OCI-LY1 (cell line): ENCODE results near the gene FHL2.
"Not testable (repeated sequence)": the region's sequence is repeated elsewhere in the genome, so short reads cannot be mapped to it uniquely, and the experiment has no call there.

Experiments
- H2AFZ ChIP-seq: fragments of 200-600 bp; sonication (generic), shearing (Covaris generic); 2 replicates; pipeline ENCODE4 v1.6.0; 2014; ENCODE audit warnings: antibody characterized with exemption, mild to moderate bottlenecking, low read length
- H3F3A ChIP-seq: fragments of 200-600 bp; sonication (generic), shearing (Covaris generic); 2 replicates; pipeline ENCODE4 v1.6.0; 2014; ENCODE audit warnings: mild to moderate bottlenecking, antibody characterized with exemption, low read length, moderate library complexity; ENCODE audit not compliant: insufficient read depth
- H3K27ac ChIP-seq: fragments of 200-600 bp; sonication (generic); 2 replicates; pipeline ENCODE4 v1.5.1; 2014; ENCODE audit warnings: low read length, mixed run types, mild to moderate bottlenecking, low read depth; ENCODE audit not compliant: poor library complexity, severe bottlenecking
- H3K27me3 ChIP-seq: fragments of 200-600 bp; sonication (generic); 2 replicates; pipeline ENCODE4 v1.6.0; 2014; ENCODE audit warnings: antibody characterized with exemption, mild to moderate bottlenecking, low read length, moderate library complexity; ENCODE audit not compliant: insufficient read depth
- H3K36me3 ChIP-seq: fragments of 200-600 bp; sonication (generic); 2 replicates; pipeline ENCODE4 v1.6.1; 2014; ENCODE audit warnings: mild to moderate bottlenecking, antibody characterized with exemption, low read length, moderate library complexity, mixed read lengths; ENCODE audit not compliant: insufficient read depth
- H3K4me1 ChIP-seq: fragments of 200-600 bp; sonication (generic); 2 replicates; pipeline ENCODE4 v1.5.1; 2014; ENCODE audit warnings: mild to moderate bottlenecking, low read length, moderate library complexity; ENCODE audit not compliant: insufficient read depth, severe bottlenecking
- H3K4me2 ChIP-seq: fragments of 200-600 bp; sonication (generic), shearing (Covaris generic); 2 replicates; pipeline ENCODE4 v1.6.1; 2014; ENCODE audit warnings: low read length
- H3K4me3 ChIP-seq: fragments of 200-600 bp; sonication (generic); 2 replicates; pipeline ENCODE4 v1.5.1; 2014; ENCODE audit warnings: low read length, low read depth, mild to moderate bottlenecking, mixed read lengths; ENCODE audit not compliant: poor library complexity, severe bottlenecking
- H3K79me2 ChIP-seq: fragments of 200-600 bp; shearing (Covaris generic); 2 replicates; pipeline ENCODE4 v1.6.1; 2016; ENCODE audit warnings: mixed run types, low read length, mixed read lengths; ENCODE audit not compliant: insufficient read depth
- H3K9ac ChIP-seq: fragments of 200-600 bp; sonication (generic), shearing (Covaris generic); 2 replicates; pipeline ENCODE4 v1.6.1; 2014; ENCODE audit warnings: mild to moderate bottlenecking, low read length, mixed read lengths
- H3K9me2 ChIP-seq: fragments of 200-600 bp; sonication (generic), shearing (Covaris generic); 2 replicates; pipeline ENCODE4 v1.6.1; 2014; ENCODE audit warnings: low read depth, mild to moderate bottlenecking, low read length, mixed read lengths
- H3K9me3 ChIP-seq: fragments of 200-600 bp; shearing (Covaris generic); 2 replicates; pipeline ENCODE4 v1.6.1; 2014; ENCODE audit warnings: low read length, mixed read lengths
- H4K20me1 ChIP-seq: fragments of 200-600 bp; sonication (generic), shearing (Covaris generic); 2 replicates; pipeline ENCODE4 v1.6.0; 2016; ENCODE audit warnings: mild to moderate bottlenecking, low read length; ENCODE audit not compliant: insufficient read depth
- EZH2 ChIP-seq: fragments of 200-600 bp; sonication (generic), shearing (Covaris generic); IDR thresholded peaks from 2 replicates; pipeline ENCODE4 v1.8.0; 2017; ENCODE audit warnings: borderline replicate concordance, mixed run types, mild to moderate bottlenecking, antibody characterized with exemption, low read length, moderate library complexity, mixed read lengths
- TF ChIP-seq, protein P1 (sequence below): fragments of 200-600 bp; sonication (generic), shearing (Covaris generic); IDR thresholded peaks from 2 replicates; pipeline ENCODE4 v1.5.1; 2017; ENCODE audit warnings: mild to moderate bottlenecking, antibody characterized with exemption, low read length, moderate library complexity, mixed read lengths

The FHL2 gene

DNA sequence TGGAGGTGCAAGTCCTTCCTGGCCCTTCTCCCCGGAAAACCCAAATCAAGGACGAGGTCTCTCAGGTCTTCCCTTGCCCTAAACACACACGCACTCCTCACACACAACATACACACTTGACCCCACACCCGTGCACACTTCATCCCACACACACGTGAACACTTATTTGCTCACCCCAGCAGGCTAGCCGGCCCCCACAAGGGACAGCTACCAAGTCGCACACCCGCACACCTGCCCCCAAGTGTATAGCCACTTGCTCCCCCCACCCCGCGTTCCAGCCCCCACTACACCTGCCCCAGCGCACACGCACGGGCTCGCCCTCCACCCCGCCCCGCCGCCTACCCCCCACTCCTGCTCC is 69.7 kb downstream of the FHL2 start:
- Histone ChIP-seq H3K4me1 (peaks cover 34% of the 10 kb centered on the region), H3K9me2 (no peaks in the 10 kb centered on the region), H3K9ac (peak overlapping the region; percentile 96), H3K27me3 (no peaks in the 10 kb centered on the region), H3F3A (0 out of 2 replicates have a peak, but pooled peaks cover 4% of the 10 kb centered on the region), H3K4me3 (peak overlapping the region; percentile 99), H3K79me2 (peaks cover 49% of the 10 kb centered on the region), H2AFZ (no peak overlapping the region), H3K4me2 (peak overlapping the region; percentile 82), H3K36me3 (peaks cover 19% of the 10 kb centered on the region), H3K27ac (peak overlapping the region; percentile 70), H4K20me1 (no peaks in the 10 kb centered on the region), H3K9me3 (no peaks in the 10 kb centered on the region)
- TF ChIP-seq, protein P1, sequence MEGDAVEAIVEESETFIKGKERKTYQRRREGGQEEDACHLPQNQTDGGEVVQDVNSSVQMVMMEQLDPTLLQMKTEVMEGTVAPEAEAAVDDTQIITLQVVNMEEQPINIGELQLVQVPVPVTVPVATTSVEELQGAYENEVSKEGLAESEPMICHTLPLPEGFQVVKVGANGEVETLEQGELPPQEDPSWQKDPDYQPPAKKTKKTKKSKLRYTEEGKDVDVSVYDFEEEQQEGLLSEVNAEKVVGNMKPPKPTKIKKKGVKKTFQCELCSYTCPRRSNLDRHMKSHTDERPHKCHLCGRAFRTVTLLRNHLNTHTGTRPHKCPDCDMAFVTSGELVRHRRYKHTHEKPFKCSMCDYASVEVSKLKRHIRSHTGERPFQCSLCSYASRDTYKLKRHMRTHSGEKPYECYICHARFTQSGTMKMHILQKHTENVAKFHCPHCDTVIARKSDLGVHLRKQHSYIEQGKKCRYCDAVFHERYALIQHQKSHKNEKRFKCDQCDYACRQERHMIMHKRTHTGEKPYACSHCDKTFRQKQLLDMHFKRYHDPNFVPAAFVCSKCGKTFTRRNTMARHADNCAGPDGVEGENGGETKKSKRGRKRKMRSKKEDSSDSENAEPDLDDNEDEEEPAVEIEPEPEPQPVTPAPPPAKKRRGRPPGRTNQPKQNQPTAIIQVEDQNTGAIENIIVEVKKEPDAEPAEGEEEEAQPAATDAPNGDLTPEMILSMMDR = no peak
- no peak for TF ChIP-seq EZH2

DNA sequence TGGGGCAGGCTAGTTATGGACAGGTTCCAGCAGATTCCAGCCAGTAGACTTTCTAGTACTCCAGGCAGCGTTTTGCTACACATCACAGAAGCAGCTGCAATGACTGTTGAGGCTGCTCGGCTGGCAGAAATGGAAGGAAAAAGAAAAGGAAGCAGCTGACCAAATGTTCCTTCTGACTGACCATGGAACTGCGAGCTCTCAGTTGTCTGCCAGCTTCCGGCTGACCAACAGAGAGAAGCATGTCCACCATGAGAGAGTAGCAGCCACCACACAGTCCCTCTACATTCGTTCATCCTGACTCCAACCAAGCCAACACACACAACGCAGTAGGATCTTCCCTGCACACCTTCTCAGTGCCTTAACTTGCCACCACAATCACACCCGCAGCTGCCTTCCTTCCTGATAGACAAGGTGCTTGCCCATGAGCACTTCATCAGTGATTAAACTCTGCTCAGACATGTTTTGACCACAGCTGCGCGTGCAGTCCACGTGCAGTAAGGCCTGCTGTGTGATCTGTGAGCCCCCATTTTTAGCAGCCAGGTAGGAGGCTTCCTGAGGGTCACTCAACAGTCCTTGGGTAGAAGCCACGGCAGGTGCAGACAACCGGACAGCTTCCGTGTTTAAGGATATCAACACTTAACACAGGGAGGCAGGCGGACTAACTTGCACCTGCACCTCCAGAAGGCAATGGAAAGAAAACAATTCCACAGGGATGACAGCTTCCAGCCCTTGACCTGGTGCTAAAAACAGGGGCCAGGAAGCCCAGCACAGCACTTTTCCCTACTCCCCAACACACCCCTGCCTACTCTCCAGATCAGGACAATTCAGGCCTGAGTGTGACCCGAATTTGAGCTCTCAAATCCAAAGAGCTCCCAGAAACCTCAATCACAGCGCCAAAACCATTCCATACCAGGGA is 70.3 kb downstream of the FHL2 start:
- TF ChIP-seq, protein P1 = no peak
- TF ChIP-seq EZH2 = no peak
- Histone ChIP-seq H3K9me2 (no peaks in the 10 kb centered on the region), H3K4me1 (peaks cover 39% of the 10 kb centered on the region), H4K20me1 (no peaks in the 10 kb centered on the region), H3K9ac (peak overlapping the region; percentile 96), H3K36me3 (peaks cover 20% of the 10 kb centered on the region; the same call in 1 of the 2 replicates), H3K9me3 (no peaks in the 10 kb centered on the region), H3K4me3 (peak overlapping the region; percentile 99), H3K27me3 (no peaks in the 10 kb centered on the region), H3F3A (0 out of 2 replicates have a peak, but pooled peaks cover 4% of the 10 kb centered on the region), H2AFZ (no peak overlapping the region), H3K79me2 (peaks cover 54% of the 10 kb centered on the region), H3K4me2 (peak overlapping the region; percentile 82), H3K27ac (peak overlapping the region; percentile 70)

DNA sequence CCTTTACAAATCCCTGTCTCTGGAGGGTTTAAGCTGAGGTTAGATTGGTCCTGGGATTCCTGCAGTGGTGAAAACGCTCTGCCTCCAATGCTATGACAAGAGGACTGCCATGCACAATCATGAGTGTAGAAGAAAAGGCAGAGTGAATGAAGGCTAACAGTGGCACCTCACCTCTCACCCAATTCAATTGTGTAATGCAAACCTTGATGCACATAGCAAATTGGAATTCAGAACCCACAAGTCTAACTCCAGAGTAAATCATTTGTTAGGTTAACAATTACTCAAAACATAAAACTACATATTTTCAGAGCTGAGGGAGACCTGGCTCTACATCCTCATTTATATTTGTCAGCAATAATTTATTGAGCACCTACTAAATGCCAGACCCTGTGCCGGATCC is 71.2 kb downstream of the FHL2 start:
- Histone ChIP-seq H3K4me1 (peaks cover 39% of the 10 kb centered on the region), H3K36me3 (peaks cover 28% of the 10 kb centered on the region; the same call in 1 of the 2 replicates), H2AFZ (no peak overlapping the region), H3F3A (0 out of 2 replicates have a peak, but pooled peaks cover 4% of the 10 kb centered on the region), H3K9me2 (no peaks in the 10 kb centered on the region), H3K9me3 (no peaks in the 10 kb centered on the region), H4K20me1 (no peaks in the 10 kb centered on the region), H3K9ac (no peak overlapping the region; the same call in 1 of the 2 replicates), H3K27ac (no peak overlapping the region), H3K4me2 (peak overlapping the region; percentile 82), H3K79me2 (peaks cover 62% of the 10 kb centered on the region), H3K27me3 (no peaks in the 10 kb centered on the region), H3K4me3 (no peak overlapping the region)
- TF ChIP-seq, protein P1 = no peak
- TF ChIP-seq EZH2 = no peak

DNA sequence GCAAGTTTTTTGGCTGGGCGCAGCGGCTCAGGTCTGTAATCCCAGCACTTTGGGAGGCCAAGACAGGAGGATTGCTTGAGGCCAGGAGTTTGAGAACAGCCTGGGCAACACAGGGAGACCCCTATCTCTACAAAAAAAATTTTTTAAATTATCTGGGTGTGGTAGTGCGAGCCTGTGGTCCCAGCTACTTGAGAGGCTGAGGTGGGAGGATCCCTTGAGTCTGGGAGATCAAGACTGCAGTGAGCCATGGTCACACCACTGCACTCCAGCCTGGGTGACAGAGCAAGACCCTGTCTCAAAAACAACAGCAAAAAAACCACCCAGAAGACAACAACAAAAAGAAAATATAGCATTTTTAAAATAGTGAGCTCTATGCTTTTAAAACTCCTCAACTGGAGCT is 71.6 kb downstream of the FHL2 start:
- Histone ChIP-seq H3K4me1 (peaks cover 39% of the 10 kb centered on the region), H3K79me2 (peaks cover 66% of the 10 kb centered on the region), H3K4me2 (0 out of 2 replicates have a peak overlapping the region, but pooled peaks have one; percentile 82), H3K36me3 (peaks cover 31% of the 10 kb centered on the region; the same call in 1 of the 2 replicates)
- not testable (repeated sequence) for H3F3A ChIP-seq, H3K4me3 ChIP-seq, H3K9me2 ChIP-seq, H3K9me3 ChIP-seq, H2AFZ ChIP-seq, H3K27me3 ChIP-seq, H3K27ac ChIP-seq, H3K9ac ChIP-seq, H4K20me1 ChIP-seq
